Stimulated activated CD4-positive, alpha-beta T cell treated with anti-CD3 and anti-CD28 coated beads, Interleukin-4, amount 100 ng/mL, for 24 hours (primary cell): ENCODE measurements around the gene ASCC1.
"Not testable (repeated sequence)": the region's sequence is repeated elsewhere in the genome, so short reads cannot be mapped to it uniquely, and the experiment has no call there.

Experiments used
- DNase-seq: peaks from one replicate; pipeline ENCODE4 v3.0.0-alpha.2; 2020

Gene ASCC1

GRCh38 chr10:72219235-72219814 is 3.2 kb upstream of the ASCC1 start:
- no peak for DNase-seq

DNA sequence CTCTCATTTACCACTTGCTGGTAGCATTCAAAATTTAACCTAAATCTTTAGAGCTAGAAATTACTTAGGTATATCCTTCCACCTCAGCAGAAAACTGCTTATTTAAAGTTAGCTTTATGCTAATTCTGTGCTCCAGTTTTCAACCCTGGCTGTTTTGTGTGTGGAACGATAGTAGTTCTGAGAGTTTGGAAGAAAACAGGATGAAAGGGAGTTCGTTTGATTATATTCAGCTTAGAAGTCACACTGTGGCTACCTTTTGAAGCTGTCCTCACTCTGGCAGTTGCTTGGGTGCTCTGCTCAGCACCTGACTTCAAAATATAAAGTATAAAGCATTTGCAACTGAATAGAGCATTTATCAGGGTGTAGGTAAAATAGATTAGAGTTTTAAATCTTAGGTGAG is 2.6 kb upstream of the ASCC1 start:
- DNase-seq, result no peak

DNA sequence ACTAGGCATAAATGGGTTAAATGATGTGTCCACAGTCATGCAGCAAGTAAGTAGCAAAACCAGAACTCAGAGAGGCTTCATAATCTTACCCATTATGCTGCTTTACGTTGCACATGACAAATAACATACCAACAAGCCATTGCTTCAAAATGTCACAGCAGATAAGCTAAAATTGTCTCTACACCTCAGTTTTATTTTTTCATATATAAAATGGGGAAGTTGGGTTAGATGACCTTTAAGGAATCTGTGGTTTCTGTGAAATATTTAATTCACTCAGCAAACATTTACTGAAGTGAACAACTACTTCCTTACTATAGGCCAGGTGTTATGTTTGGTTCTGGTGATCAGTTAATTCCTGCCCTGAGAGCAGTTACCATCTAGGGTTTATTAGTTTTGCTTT is 2.2 kb upstream of the ASCC1 start:
- DNase-seq, result no peak

GRCh38 chr10:72211832-72212231 is 4.2 kb downstream of the ASCC1 start:
- not testable (repeated sequence) for DNase-seq

DNA sequence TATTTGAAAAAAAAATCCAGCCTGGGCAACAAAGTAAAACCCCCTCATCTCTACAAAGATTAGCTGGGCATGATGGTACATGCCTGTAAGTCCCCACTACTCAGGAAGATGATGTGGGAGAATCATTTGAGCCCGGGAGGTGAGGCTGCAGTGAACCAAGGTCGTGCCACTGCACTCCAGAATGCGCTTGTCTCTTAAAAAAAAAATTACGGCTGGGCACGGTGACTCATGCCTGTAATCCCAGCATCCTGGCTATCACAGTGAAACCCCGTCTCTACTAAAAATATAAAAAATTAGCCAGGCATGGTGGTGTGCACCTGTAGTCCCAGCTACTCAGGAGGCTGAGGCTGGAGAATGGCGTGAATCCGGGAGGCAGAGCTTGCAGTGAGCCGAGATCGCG is 4.7 kb downstream of the ASCC1 start:
- DNase-seq, result not testable (repeated sequence)

DNA sequence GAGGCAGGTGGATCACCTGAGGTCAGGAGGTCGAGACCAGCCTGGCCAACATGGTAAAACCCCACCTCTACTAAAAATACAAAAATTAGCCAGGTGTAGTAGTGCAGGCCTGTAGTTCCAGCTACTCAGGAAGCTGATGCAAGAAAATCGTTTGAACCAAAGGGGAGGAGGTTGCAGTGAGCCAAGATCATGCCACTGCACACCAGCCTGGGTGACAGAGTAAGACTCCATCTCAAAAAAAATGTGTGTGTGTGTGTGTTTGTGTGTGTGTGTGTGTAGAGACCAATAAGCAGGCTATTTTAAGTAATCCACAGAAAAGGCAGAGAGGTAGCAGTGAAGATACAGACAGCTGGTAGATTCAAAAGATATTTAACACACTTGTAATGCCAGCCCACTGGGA is 7.5 kb downstream of the ASCC1 start:
- not testable (repeated sequence) for DNase-seq

DNA sequence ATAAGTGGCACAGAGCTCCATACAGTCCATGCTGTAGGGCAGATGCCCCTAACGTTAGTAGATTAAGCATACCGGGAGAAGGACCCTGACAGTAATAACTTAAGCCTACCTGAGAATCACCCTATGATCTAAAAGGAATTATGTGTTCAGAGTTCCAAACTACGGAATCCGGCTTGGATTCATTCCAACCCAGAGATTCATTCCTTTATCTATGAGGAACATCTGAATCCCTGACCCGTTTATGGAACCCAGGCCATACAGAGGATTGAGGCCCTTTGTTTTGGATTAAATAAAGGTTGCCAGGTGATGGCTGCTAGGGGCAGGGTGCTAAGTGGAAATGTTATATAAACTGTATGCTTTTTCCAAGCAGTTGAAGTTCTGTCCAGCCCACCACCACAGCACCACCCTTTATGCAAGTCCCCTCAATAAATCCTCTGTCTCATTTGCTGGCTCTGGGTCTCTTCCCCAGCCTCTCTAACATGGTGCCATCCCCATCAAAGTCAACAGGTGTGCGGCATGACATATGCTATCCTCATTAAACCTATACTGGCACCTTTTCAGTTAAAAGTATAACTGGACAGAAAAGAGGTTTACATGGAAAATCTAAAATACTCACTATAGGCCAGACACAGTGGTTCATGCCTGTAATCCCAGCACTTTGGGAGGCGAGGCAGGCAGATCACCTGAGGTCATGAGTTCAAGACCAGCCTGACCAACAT is 9.4 kb downstream of the ASCC1 start:
- DNase-seq, result no peak

DNA sequence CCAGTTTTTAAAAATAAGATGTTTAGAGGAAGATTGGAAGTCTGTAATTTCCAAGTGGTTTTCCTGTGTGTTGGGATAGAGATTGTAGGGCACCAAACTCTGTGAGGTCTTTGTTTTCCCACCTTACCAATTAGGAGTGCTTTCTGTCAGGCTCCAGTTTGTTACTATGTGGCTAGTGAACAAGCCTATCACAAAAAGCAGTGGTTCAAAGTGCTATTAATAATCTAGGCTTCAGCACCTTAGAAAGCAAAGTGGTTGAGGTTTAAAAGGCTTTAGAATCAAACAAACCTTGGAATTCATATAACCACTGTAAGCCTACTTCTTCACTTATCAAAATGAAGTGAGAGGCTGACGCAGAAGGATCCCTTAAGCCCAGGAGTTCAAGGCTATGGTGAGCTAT is 11.4 kb downstream of the ASCC1 start:
- no peak for DNase-seq

DNA sequence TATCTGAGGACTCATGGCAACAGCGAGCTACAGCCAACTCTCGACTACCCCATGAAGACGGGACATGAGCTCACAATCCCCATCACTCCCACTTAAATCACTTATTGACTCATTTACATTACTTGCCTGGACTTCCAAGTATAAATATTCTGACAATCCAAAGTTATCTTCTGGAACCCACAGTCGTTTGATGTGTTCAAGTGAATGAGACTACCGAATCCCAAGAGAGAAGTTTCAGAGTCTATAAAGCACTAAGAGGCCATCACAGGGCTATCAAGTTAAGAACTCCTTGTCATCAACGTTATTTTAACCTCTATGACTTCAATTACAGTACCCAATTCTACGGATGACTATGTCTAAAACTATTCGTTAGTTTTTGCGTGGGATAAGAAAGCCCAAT is 11.8 kb downstream of the ASCC1 start:
- no peak for DNase-seq

- no peak for DNase-seq
These were observed 14.8 kb downstream of the ASCC1 start for GRCh38 chr10:72201293-72201692.

DNA sequence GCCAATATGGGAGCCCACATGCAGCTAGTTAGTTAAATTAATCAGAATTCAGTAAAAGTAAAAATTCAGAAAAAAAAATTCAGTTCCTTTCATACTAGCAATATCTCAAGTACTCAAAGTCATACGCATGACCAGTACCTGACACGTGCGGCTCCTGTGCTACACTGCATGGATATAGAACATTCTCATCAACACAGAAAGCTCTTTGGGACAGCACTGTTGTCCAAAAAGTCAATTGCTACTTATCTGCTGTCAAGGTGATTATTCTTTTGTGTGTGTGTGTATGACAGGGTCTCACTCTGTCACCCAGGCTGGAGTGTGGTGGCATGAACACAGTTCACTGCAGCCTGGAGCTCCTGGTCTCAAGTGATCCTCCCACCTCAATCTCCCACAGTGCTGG is 15.2 kb downstream of the ASCC1 start:
- DNase-seq, result no peak

GRCh38 chr10:72194949-72195348 is 21.1 kb downstream of the ASCC1 start:
- DNase-seq, result no peak

DNA sequence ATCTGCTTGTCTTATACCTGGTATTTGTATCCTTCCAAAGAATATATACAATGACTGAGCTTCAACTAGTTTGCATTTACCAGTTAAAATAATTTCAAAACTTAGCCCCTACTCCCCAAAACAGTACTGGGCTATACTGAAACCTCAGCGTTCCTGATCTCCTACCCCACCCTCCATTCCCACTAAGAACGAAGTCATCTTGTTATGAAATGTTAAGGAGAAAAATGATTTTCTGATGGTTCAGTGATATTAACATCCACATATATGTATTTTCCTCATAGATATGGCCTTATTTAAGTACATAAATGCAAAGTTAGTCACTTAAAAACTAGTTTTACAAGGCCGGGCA is 29.1 kb downstream of the ASCC1 start:
- DNase-seq, result no peak

GRCh38 chr10:72186258-72186981 is 29.7 kb downstream of the ASCC1 start:
- DNase-seq, result no peak

- no peak for DNase-seq
These were observed 31.9 kb downstream of the ASCC1 start for GRCh38 chr10:72184156-72184555.

DNA sequence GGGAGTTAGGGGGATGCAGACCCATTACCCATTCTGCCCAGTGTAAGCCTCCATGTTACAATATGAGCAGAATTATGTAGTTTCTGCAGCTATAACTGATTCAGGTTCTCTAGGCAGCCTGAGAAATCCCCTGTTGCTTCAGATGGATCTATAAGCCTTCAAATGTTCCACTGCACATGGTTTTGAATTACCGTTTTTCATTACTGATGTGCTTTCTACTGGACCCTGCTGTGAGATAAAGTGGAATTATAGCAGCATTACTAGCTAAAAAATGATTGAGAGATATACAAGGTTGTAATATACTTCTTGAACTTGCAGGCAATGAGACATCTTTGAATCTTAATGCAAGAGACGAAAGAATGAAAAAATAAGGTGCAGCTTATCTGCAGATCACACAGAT is 38.6 kb downstream of the ASCC1 start:
- DNase-seq, result no peak

DNA sequence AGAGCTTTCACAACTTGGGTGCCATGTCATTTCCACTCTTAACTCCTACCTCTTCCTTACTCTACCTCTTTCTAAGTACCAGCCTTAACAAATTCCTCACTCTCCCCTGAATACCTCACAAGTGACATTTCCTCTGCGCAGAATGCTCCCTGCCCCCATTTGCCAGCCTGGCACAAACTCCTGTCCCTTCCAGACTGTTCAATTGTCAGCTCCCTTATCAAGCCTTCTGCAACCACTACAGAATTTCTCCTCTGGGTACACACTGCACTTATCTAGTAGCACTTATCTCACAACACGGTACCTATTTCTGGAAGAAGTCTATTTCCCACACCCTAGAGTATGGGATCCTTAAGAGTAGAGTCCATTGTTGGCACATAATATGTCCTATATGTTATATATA is 39.4 kb downstream of the ASCC1 start:
- no peak for DNase-seq

- no peak for DNase-seq
These were observed 40.9 kb downstream of the ASCC1 start for GRCh38 chr10:72175149-72175548.

DNA sequence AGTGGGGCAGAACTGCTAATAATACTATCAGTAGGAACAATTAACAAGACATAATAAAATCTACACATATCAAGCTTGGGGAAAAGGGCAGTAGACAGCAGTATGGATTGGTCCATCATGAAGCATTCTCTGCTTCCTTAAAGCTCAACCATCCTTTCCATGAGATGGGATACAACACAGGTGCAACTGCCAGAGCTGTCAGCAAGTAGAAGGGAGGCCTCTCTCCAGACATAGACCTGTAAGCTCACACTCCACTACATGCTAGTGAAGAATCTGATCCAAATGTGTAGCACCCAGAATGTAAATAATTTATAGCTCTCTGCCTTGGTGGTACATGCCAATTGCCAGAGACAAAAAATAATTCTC is 41.8 kb downstream of the ASCC1 start:
- DNase-seq, result no peak

DNA sequence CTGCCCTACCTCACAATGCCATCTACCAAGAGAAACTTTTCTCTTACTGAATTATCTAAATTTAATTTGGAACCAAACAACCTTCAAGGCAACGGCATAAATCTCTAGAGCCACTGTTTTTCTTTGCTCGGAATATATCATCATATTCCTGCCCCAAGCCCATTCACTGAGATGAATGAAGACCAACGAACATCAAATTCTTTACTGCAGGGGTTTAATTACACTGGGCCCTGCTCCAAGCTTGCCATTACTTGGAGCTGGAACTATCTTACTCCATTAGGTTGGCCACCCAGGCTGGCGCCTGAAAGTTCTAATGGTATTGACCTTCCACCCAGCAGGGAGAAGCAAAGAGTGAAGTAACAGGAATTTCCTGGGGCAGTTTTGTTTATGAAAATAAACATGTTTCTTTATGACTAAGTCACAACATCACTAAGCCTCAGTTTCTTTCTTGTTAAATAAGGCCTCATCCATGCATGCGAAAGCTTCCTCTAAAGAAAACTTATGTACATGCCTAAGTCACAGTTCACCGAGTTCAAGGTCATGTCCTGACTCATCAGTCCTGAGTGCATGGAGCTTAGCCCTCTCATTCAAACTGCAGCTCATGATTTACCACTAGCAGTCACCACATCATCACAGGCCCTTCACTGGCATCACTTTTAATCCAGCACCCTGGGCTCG is 42.3 kb downstream of the ASCC1 start:
- DNase-seq, result no peak

DNA sequence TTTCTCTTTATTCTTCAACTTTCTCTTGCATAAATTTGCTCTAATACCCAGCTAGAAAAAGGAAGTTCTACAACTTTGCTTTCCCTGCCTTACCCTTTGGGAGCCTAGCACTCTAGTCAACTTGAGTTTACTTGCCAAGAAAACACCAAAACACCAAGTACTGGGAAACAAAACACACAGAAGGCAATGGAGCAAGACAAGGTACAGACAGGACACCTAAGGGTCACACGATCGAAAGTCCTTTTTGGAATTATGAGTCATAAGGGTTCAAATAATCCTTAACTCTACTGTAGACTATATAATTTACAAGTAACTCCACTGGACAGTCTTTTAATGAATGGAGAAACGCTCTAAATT is 42.8 kb downstream of the ASCC1 start:
- DNase-seq, result no peak

- no peak for DNase-seq
These were observed 44.9 kb downstream of the ASCC1 start for GRCh38 chr10:72171175-72171630.

DNA sequence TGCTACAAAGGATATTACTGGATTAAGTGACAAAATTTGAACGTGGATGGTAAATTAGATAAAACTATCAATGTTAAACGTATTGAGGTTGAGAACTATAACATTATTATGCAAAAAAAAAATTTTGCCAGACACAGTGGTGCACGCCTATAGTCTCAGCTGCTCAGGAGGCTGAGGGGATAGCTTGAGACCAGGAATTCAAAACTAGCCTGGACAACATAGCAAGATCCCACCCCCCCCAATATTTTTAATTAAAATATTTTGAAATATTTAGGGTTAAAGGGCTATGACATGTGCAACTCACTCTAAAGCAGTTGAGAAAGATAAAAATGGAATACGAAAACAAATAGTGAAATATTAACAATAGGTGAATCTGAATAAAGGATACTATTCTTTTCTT is 45.3 kb downstream of the ASCC1 start:
- no peak for DNase-seq

DNA sequence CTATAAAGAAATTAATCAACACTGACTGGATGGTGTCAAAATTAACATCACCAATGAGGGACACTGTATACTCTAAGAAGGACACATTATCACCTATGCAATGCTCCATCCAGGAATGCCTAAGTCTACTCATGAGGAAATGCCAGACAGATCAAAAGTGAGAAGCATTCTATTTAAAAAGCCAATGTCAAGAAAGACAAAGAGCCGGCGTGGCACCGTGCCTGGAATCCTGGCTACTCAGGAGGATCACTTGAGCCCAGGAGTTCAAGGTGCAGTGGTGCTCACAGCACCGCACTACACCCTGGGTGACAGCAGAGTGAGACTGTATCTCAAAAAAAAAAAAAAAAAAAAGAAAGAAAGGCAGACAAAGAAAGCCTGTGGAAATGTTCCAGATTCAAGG is 45.8 kb downstream of the ASCC1 start:
- no peak for DNase-seq
